Left renal pelvis (tissue), 4 donors: ENCODE data around the gene ATOH8. TPM values are rescaled to one million over a fixed set of nuclear protein-coding genes. Genes with fewer than 3 reads are reported as not detected.
"Not testable (repeated sequence)": the region's sequence is repeated elsewhere in the genome, so short reads cannot be mapped to it uniquely, and the experiment has no call there.

ENCODE experiments used
- DNase-seq, 4 donors: peaks; one replicate each; pipeline ENCODE4 v3.0.0-alpha.2; 2013; ENCODE audit warnings: low read depth in 4 of 4, low spot score in 3 of 4
- polyA plus RNA-seq, 4 donors: library from polyadenylated mRNA; unstranded; fragments of 120-200 nt; gene quantifications; one replicate each; pipeline ENCODE4 v1.2.1, GENCODE V29; 2013; ENCODE audit not compliant: insufficient read length in 4 of 4

ATOH8 gene, protein sequence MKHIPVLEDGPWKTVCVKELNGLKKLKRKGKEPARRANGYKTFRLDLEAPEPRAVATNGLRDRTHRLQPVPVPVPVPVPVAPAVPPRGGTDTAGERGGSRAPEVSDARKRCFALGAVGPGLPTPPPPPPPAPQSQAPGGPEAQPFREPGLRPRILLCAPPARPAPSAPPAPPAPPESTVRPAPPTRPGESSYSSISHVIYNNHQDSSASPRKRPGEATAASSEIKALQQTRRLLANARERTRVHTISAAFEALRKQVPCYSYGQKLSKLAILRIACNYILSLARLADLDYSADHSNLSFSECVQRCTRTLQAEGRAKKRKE
- polyA plus RNA-seq: 10 to 100 TPM; 13.6 to 15.6 (median 14.5) TPM

GRCh38 chr2:85753525-85754312, at the start of gene ATOH8:
ATOH8 (plus strand) TSS chr2:85753991; CDS start chr2:85754190, 199 bp downstream.
- DNase-seq: no peak

DNA sequence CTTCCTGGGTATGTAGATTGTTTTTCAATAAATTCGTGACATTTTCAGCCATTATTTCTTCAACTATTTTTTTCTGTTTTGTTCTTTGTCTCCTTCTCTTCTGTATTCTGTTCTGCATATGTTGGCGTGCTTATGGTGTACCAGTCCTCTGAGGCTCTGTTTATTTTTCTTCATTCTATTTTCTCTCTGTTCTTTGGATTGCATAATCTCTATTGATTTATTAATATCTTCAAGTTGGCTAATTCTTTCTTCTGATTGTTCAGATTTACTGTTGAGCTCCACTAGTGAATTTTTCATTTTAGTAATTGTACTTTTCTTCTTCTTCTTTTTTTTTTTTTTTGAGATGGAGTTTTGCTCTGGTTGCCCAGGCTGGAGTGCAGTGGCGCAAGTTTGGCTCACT, 49.8 kb upstream of the ATOH8 start:
- no peak for DNase-seq

DNA sequence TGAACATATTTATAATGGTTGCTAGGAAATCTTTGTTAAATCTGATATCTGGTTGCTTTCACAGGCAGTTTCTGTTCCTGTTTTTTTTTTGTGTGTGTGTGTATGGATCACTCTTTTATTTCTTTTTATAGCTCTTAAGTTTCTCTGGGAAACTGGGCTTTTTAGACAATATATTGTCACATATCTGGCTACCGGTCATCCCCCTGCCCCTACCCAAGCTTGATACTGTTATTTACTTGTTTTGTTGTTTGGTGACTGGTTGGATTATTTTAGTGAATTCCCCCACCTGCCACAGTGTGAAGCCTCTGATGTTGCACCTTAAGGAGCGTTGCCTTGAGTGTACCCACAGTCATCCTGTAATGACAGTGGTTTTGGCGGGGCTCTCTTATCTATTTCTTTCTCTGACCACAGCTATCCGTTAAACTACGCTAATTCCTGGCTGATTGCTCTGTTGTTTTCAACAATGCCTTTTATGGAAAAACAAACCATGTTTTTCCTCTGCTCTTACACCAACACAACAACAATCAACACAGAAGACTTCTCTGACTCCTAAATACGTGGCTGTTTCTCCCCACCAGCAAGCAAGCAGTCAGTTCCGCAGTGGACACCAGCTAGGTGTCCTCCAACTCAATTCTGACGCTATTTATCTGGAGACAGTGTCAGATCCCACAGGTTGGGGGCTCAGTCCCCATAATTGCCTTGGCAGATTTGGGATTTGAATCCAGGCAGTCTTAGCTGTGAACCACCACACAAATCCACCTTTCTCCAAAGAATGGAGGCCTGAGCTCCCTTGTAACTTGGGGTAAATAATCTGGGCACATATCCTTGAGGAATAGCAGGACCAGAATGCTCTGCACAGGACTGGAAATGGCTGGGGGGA, 48.8 kb upstream of the ATOH8 start:
- no peak for DNase-seq

DNA sequence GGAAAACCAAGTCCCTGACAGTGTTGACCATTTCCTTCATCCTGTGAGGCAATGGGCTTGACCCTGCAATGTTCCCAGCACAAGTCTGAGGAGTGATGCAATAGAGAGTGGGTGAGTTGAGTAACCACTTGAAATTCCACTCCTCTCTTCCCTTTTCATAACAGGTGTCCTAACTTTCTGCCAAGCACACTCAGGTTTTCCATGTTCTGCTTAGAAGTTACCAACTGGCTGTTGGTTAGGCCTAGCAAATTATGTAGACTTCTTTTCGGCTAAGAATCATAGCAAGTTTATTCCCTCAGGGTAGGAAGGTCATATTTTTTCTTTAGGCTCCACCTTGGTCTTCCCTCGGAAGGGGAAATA, 48.1 kb upstream of the ATOH8 start:
- DNase-seq: no peak

GRCh38 chr2:85706063-85706462, 47.7 kb upstream of the ATOH8 start:
- no peak for DNase-seq

GRCh38 chr2:85706599-85707296, 47.0 kb upstream of the ATOH8 start:
- DNase-seq: no peak

DNA sequence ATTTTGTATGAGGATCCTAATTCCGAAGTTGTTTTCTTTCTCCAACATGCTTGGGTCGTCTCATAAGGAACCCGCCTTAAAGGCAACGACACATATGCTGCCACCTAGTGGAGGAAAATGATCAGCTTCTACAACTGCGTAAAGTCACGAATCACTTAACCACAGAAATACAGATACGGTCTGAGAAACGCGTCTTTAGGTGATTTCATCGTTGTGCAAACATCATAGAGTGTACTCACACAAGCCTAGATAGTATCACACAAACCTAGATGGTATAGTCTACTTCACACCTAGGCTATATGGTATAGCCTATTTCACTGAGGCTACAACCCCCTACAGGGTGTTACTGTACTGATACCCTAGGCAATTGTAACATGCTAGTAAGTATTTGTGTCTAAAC, 46.5 kb upstream of the ATOH8 start:
- peak; percentile 59 to 68 (median 62) for DNase-seq

DNA sequence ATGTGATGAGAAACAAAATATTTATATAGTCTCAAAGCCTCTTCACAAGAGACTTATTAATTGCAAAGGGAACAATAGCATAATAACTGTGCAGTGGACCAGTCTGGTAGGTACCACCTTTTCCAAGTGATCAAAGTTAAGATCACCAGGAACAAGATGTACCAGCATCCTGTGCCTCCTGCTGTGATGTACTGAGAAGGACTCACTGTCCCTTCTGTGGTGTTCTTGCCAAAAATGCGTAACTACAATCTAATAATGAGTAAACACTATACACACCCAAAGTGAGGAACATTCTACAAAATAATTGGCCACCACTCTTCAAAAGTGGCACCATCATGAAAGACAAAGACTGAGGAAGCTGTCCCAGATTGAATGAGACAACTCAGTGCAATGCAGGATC, 45.1 kb upstream of the ATOH8 start:
- no peak for DNase-seq

DNA sequence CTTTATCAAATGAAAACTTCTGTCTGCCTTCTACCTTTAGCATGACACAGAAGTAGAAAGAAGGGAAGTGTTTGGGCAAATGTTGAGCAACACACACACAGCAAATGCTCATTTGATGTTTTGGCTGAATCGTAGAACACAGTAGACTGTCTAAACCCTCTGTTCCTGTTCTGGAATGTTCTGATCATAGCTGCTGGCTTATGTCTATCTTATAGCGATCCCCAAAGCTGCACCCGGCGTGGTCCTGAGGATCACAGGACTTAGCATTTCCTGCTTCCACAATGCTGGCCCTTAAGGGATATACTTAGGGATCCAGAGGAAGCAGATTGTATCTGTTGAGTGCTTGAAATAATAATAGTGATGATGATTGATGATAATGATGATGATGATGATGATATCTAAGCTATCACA, 44.4 kb upstream of the ATOH8 start:
- DNase-seq: no peak

GRCh38 chr2:85710687-85711577, 42.9 kb upstream of the ATOH8 start:
- no peak for DNase-seq

GRCh38 chr2:85711578-85712060, 42.2 kb upstream of the ATOH8 start:
- DNase-seq: no peak

DNA sequence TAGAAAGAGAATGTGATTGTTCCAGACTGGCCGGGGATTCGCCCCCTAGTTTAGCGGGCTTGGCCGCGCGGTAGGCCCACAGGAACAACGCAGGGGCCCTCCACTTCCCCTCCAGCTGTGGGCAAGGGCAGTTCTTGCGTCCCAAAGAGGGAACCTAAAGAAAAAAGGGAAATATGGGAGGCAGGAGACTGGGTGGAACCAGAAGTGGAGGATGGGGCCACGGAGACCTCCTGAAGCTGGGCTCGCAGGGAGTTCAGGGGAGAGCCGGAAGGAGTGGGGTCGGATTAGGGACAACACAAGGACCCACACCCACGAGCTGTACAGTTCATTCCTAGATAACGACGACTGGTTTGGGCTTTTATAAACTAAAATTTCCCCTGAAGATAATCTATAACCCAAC, 41.5 kb upstream of the ATOH8 start:
- DNase-seq: no peak

GRCh38 chr2:85712849-85713612, 40.8 kb upstream of the ATOH8 start:
- DNase-seq: no peak

DNA sequence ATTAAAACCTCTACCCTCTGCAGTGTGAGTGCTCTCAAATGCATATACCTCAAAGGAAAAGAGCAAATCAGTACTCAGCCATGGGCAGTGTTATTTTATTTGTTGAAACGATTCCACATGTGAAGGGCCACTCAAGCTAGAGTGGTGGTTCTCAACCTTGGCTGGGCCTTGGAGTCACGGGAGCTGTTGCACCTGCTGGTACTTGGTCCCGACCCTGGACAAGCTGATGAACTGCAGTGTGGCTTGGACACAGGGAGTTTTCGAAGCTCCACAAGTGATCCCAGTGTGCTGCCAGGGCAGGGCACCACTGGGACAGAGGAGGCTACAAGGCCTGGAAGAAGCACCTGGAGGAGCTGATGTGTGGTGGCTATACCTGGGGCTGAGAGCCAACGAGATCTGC, 40.0 kb upstream of the ATOH8 start:
- no peak for DNase-seq

- not testable (repeated sequence) for DNase-seq
Observed at GRCh38 chr2:85714421-85714820, 39.4 kb upstream of the ATOH8 start.

GRCh38 chr2:85714841-85715240, 39.0 kb upstream of the ATOH8 start:
- DNase-seq: no peak

DNA sequence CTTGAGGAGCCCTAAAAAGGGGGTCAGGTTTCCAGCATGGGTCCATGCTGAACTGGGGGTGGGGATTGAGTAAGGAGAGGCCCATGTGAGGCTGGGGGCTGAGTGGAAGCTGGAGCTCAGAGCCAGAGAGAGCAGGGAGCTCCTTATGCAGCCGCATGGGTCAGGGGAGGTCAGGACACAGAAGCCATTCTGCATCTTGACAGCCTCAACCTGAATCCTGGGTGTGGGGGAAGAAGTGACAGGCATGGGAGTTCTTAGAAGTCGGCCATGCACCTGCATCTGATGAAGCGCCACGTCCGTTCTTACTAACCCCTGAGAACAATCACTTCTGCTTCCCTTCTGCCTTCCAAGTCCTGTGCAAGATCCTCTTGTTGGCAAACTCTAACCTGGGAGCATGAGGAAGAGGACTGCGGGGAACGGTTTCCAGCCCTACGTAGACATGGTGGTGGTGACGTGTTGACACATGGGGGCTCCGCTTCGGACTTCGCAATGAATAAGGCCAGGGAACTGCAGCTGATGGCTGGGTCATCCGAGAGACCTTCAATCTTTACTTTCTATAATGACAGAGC, 37.4 kb upstream of the ATOH8 start:
- no peak for DNase-seq

GRCh38 chr2:85717308-85718008, 36.3 kb upstream of the ATOH8 start:
- no peak for DNase-seq
